Right renal cortex interstitium (tissue), 3 donors: ENCODE results near the gene GPATCH3. TPM values are rescaled to one million over a fixed set of nuclear protein-coding genes. Genes with fewer than 3 reads are reported as not detected.
"Not testable (repeated sequence)": the region's sequence is repeated elsewhere in the genome, so short reads cannot be mapped to it uniquely, and the experiment has no call there.

Experiments
- DNase-seq, 3 donors: peaks; one replicate each; pipeline ENCODE4 v3.0.0-alpha.2; 2013; ENCODE audit warnings: low read depth in 3 of 3, low spot score in 2 of 3
- polyA plus RNA-seq, 3 donors: library from polyadenylated mRNA; unstranded; fragments of 120-200 nt; gene quantifications; one replicate each; pipeline ENCODE4 v1.2.1, GENCODE V29; 2013; ENCODE audit not compliant: insufficient read length in 3 of 3

The GPATCH3 gene
- polyA plus RNA-seq, result 10 to 100 TPM; 14.1 to 15.5 (median 15.2) TPM

GRCh38 chr1:26900001-26900814, at the start of gene GPATCH3:
Gene GPATCH3 (minus strand): TSS chr1:26900467. CDS start chr1:26900442, 25 bp downstream.
- peak; percentile 84 to 92 (median 89) for DNase-seq

GRCh38 chr1:26949926-26950319, 49.7 kb upstream of the GPATCH3 start:
- DNase-seq, result no peak

GRCh38 chr1:26949266-26949925, 49.1 kb upstream of the GPATCH3 start:
- DNase-seq, result no peak

- DNase-seq, result not testable (repeated sequence)
Observed at GRCh38 chr1:26948725-26949057, 48.4 kb upstream of the GPATCH3 start.

- no peak for DNase-seq
Observed at GRCh38 chr1:26946270-26946669, 46.0 kb upstream of the GPATCH3 start.

GRCh38 chr1:26945728-26946127, 45.5 kb upstream of the GPATCH3 start:
- DNase-seq, result no peak

- DNase-seq, result no peak
Observed at GRCh38 chr1:26945138-26945537, 44.9 kb upstream of the GPATCH3 start.

- DNase-seq, result no peak
Observed at GRCh38 chr1:26942656-26943055, 42.4 kb upstream of the GPATCH3 start.

GRCh38 chr1:26941311-26941710, 41.0 kb upstream of the GPATCH3 start:
- no peak for DNase-seq

GRCh38 chr1:26938659-26939025, 38.4 kb upstream of the GPATCH3 start:
- DNase-seq, result no peak

- no peak for DNase-seq
Observed at GRCh38 chr1:26938004-26938658, 37.9 kb upstream of the GPATCH3 start.

GRCh38 chr1:26936823-26937222, 36.6 kb upstream of the GPATCH3 start:
- DNase-seq, result no peak

- DNase-seq, result no peak
Observed at GRCh38 chr1:26932531-26932930, 32.3 kb upstream of the GPATCH3 start.

- DNase-seq, result no peak
Observed at GRCh38 chr1:26923711-26924110, 23.4 kb upstream of the GPATCH3 start.

- no peak for DNase-seq
Observed at GRCh38 chr1:26922901-26923300, 22.6 kb upstream of the GPATCH3 start.

- DNase-seq, result no peak
Observed at GRCh38 chr1:26922431-26922729, 22.1 kb upstream of the GPATCH3 start.

- peak; percentile 86 to 94 (median 89) for DNase-seq
Observed at GRCh38 chr1:26921540-26922430, 21.5 kb upstream of the GPATCH3 start, which contains the start of gene NUDC. Gene NUDC (plus strand): TSS chr1:26921743. CDS start chr1:26921849, 106 bp downstream.

- no peak for DNase-seq
Observed at GRCh38 chr1:26921126-26921539, 20.9 kb upstream of the GPATCH3 start.

GRCh38 chr1:26915204-26915842, 15.1 kb upstream of the GPATCH3 start:
- DNase-seq, result no peak
